Suppressor macrophage treated with lipopolysaccharide for 1 hour (primary cell): ENCODE data around the gene PATE4.

Source experiments
- DNase-seq, 3 donors: peaks; one replicate each; pipeline ENCODE4 v3.0.0-alpha.2; 2020 to 2022

Gene PATE4

GRCh38 chr11:125887373-125888324 is 54.5 kb downstream of the PATE4 start, which contains the start of gene HYLS1:
Gene HYLS1 (plus strand): TSS chr11:125887668. CDS start chr11:125899369, 11,701 bp downstream.
- DNase-seq: peak; percentile 98
